Esophagus squamous epithelium (tissue), 4 donors: Measurements from ENCODE around the gene WDR37.

Experiments
- CTCF ChIP-seq, 6 experiments: fragments of 450-650 bp in 4 of 6; fragments of 200-600 bp in 2 of 6; sonication (generic) in 2 of 6; IDR thresholded peaks; one replicate each; pipeline ENCODE4 v1.5.1; 2016 to 2019; ENCODE audit warnings: antibody characterized with exemption in 6 of 6, mild to moderate bottlenecking in 4 of 6, moderate library complexity in 4 of 6
- POLR2A ChIP-seq, 4 donors: fragments of 450-650 bp; IDR thresholded peaks; one replicate each; pipeline ENCODE4 v1.6.1; 2017; ENCODE audit warnings: antibody characterized with exemption in 4 of 4, mild to moderate bottlenecking in 4 of 4, moderate library complexity in 3 of 4

- no peak for TF ChIP-seq CTCF (IDR thresholded peaks at IDR 0.05)
- TF ChIP-seq POLR2A (IDR thresholded peaks at IDR 0.05), result no peak
These were observed 71.9 kb downstream of the WDR37 start for GRCh38 chr10:1128115-1128514.
